ENCODE data around the gene DEPDC1B. TPM values are rescaled to one million over a fixed set of nuclear protein-coding genes. Genes with fewer than 3 reads are reported as not detected.
"Not testable (repeated sequence)": the region's sequence is repeated elsewhere in the genome, so short reads cannot be mapped to it uniquely, and the experiment has no call there.

The DEPDC1B gene
- total RNA-seq, 1 donor from 2014 or later, result 21.4 TPM

DNA sequence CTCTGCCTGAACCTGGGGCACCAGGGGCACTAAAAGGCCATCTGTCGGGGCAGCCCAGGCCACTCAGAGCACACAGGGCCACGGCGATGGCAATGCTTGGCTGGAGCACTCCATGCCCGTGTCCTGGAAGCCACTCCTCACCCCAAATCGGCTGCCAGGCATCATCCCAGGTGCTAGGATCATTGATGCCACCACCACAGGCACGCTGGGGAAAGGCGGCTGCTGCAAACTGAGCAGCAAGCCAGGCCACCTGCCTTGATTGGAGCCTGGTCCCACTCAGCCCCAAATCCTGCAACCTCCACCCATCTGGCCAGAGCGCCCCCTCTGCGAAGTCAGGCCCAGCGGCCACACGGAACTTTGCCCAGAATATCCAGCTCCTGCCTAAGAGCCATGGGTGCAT, 67.8 kb downstream of the DEPDC1B start:
- TF ChIP-seq, protein P1, sequence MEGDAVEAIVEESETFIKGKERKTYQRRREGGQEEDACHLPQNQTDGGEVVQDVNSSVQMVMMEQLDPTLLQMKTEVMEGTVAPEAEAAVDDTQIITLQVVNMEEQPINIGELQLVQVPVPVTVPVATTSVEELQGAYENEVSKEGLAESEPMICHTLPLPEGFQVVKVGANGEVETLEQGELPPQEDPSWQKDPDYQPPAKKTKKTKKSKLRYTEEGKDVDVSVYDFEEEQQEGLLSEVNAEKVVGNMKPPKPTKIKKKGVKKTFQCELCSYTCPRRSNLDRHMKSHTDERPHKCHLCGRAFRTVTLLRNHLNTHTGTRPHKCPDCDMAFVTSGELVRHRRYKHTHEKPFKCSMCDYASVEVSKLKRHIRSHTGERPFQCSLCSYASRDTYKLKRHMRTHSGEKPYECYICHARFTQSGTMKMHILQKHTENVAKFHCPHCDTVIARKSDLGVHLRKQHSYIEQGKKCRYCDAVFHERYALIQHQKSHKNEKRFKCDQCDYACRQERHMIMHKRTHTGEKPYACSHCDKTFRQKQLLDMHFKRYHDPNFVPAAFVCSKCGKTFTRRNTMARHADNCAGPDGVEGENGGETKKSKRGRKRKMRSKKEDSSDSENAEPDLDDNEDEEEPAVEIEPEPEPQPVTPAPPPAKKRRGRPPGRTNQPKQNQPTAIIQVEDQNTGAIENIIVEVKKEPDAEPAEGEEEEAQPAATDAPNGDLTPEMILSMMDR (conservative IDR thresholded peaks at IDR 0.05; ENCODE audit: low read depth, low read length), result no peak
- H3K4me3 ChIP-seq (ENCODE audit: low read depth, low read length), result no peak overlapping the region
- no peak for DNase-seq (ENCODE audit: low read depth)

DNA sequence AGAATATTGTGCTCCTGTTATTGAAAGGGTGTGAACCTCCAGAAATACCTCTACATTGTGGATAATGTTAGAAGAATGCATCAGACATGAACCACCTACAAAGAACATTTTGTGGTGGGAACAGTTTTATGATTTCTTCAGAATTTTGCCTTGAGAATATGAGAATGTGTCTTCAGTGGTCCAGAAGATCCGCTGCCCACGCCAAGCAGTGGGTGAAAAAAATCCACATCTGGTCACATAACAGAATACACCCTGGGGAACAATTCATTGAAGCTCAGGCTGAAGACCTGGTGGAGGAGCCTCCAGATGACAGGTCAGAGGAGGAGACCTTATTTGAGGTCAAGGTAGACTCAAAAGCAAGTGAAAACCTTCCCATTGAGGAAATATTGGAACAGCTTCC, 69.1 kb downstream of the DEPDC1B start:
- TF ChIP-seq, protein P1 (conservative IDR thresholded peaks at IDR 0.05; ENCODE audit: low read depth, low read length), result no peak
- DNase-seq (ENCODE audit: low read depth), result no peak
- H3K4me3 ChIP-seq (ENCODE audit: low read depth, low read length), result no peak overlapping the region

DNA sequence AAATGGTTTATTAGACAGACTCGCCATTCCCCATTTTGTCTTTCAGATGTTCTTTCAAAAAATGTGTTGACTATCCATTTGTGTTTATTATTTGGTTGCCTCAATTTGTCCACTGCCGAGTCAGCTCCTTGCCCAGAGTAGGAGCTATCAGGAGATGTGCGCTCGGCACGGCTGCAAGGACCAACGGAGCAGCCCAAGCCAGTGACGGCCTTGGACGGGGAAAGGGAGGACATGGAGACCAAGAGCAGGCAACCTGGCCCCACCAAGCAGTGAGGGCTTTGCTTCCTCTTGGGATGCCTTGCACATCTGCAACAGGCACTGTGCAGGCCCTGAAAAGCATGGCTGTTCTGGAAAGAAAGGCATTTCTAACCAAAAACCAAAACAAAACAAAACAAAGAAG, 69.8 kb downstream of the DEPDC1B start:
- TF ChIP-seq, protein P1 (conservative IDR thresholded peaks at IDR 0.05; ENCODE audit: low read depth, low read length), result no peak
- DNase-seq (ENCODE audit: low read depth), result no peak
- H3K4me3 ChIP-seq (ENCODE audit: low read depth, low read length), result no peak overlapping the region

DNA sequence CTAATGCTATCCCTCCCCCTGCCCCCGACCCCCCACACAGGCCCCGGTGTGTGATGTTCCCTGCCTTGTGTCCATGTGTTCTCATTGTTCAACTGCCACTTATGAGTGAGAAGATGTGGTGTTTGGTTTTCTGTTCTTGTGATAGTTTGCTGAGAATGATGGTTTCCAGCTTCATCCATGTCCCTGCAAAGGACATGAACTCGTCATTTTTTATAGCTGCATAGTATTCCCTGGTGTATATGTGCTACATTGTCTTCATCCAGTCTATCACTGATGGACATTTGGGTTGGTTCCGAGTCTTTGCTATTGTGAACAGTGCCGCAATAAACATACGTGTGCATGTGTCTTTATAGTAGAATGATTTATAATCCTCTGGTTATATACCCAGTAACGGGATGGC, 75.1 kb downstream of the DEPDC1B start:
- DNase-seq (ENCODE audit: low read depth); H3K4me3 ChIP-seq (ENCODE audit: low read depth, low read length): not testable (repeated sequence)

DNA sequence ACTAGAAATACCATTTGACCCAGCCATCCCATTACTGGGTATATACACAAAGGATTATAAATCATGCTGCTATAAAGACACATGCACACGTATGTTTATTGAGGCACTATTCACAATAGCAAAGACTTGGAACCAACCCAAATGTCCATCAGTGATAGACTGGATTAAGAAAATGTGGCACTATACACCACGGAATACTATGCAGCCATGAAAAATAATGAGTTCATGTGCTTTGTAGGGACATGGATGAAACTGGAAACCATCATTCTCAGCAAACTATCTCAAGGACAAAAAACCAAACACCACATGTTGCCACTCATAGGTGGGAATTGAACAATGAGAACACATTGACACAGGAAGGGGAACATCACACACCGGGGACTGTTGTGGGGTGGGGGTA, 79.2 kb downstream of the DEPDC1B start:
- not testable (repeated sequence) for H3K4me3 ChIP-seq (ENCODE audit: low read depth, low read length); DNase-seq (ENCODE audit: low read depth)

DNA sequence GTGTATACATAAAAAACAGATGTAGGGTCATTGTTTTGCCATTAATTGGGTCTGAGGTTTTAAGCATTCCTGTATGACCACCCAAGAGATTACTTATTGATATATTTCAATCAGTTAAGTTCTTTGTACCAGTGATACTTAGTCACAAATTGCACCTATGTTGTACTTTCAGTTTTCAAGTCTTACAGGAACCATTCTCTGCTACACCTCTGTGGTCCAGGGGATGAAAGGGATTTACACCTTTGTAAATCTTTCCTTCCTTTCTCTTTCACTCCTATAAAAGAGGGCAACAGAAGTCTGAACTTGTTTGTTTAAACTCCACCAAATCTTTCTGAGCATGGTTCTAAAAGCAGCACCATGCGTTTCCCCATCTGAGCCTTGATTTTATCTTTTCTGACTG, 86.1 kb downstream of the DEPDC1B start:
- TF ChIP-seq, protein P1 (conservative IDR thresholded peaks at IDR 0.05; ENCODE audit: low read depth, low read length), result no peak
- DNase-seq (ENCODE audit: low read depth), result no peak
- no peak overlapping the region for H3K4me3 ChIP-seq (ENCODE audit: low read depth, low read length)

DNA sequence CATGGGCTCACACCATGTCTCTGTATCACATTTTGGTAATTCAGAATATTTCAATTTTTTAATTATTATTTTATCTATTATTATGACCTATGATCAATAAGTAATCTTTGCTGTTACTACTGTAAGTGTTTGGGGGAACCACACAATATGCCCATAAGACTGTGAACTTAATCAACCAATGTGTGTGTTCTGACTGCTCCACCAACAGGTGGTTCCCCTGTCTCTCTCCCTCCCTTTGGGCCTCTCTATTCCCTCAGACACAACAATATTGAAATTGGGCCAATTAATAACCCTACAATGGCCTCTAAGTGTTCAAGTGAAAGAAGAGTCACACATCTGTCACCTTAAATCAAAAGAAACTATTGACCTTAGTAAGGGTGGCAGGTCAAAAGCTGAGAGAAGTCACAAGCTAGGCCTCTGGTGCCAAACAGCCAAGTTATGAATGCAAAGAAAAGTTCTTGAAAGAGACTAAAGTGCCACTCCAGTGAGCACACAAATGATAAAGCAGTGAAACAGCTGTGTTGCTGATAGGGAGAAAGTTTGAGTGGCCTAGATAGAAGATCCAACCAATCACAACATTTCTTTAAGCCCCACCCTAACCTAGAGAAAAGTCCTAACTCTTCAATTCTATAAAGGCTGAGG, 88.7 kb downstream of the DEPDC1B start:
- DNase-seq (ENCODE audit: low read depth), result no peak
- TF ChIP-seq, protein P1 (conservative IDR thresholded peaks at IDR 0.05; ENCODE audit: low read depth, low read length), result no peak
- H3K4me3 ChIP-seq (ENCODE audit: low read depth, low read length), result no peak overlapping the region

DNA sequence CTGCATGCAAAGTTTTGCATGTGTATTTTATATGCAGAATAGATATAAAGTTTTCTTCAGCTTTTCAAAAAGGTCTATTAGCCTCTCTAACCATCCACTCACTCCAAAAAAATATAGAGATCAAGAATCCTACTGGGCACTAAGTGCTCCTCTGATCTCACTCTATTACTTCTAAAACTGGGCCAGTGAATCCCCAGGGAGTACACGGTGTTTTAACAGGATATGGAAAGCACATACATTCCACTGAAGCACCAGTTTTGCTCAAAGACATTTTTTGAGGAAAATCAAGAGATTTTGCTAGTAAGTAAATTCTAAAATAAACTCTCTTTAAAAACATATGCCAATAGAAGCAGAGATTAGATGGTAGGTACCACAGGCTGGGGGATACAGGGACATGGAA, 95.2 kb downstream of the DEPDC1B start:
- H3K4me3 ChIP-seq (ENCODE audit: low read depth, low read length), result no peak overlapping the region
- no peak for DNase-seq (ENCODE audit: low read depth)
- TF ChIP-seq, protein P1 (conservative IDR thresholded peaks at IDR 0.05; ENCODE audit: low read depth, low read length), result no peak
